ENCODE data around the gene SLC47A2.

- no peak for TF ChIP-seq CTCF (IDR thresholded peaks at IDR 0.05)
- no peak for TF ChIP-seq POLR2A (IDR thresholded peaks at IDR 0.05)
- no peak for TF ChIP-seq EP300 (IDR thresholded peaks at IDR 0.05)
These were observed 53.3 kb downstream of the SLC47A2 start for GRCh38 chr17:19663097-19663496.
